ENCODE data around the gene LRRC4C.

The LRRC4C gene

DNA sequence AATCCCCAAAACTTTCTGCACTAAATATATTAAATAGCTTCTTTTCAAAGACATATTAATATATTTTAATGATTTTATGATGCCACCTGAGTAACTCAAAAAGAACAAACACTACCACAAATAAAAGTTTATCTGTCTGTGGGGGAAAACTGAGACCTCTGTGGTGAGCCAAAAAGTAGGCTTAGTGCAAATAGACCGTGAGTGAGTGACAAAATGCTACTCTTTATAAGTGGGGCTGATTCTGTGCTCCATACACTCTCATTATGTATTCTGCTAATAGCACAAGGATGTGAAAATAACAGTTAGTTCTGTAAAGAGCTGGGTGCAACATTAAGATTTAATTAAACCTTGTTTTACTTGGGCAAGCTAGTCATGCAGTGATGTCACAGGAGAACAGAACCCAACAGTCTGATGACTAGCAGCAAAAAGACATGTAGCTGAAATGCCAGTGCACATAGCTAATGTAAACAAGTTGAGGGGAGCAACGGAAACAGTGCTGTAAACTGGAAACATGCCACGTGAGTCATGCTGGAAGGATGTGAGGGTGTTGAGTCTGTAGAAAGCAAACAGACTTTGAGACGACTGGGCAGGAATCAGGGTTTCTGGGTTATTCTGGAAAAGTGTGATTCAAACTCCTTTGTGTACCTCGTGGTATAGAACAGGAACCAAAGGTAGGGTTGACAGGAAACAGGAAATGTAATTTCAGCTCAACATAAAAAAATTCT is 1130.4 kb downstream of the LRRC4C start:
- no peak for DNase-seq

DNA sequence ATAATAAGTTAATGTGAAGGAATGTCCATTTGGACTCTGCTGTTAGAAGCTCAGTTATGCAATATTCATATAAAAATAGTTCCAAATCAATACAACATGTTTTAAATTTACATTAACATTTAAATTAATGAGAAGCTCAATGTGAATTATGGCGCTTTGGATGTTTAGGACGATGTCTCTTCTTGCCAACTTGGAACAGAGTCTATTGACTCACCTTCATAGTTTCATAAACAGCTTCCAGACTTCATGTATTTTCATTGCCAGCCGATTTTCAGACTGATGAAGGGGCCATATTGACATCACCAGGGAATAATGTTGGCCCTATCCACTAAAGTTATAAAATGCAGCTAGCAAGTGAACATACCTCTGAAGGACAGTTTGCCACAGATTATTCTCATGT is 1136.2 kb downstream of the LRRC4C start:
- DNase-seq: no peak

DNA sequence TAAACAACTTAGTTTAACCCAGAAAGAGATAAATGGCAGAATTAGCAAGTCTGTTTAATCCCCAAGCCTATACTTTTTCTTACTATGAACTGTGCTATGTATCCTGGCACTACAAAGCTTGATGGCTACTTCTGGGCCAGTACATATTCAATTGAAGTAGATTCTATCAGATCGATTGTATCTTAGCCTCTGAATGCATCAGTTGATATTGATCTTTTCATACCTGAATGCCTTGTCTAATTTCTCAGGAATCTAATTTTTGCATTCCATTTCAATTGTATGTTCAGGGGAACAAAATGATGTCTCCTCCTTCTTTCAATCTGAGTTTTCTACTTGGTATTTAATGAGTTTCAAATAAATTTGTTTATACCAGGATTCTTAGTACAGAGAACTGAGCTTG is 1137.9 kb downstream of the LRRC4C start:
- DNase-seq: no peak

DNA sequence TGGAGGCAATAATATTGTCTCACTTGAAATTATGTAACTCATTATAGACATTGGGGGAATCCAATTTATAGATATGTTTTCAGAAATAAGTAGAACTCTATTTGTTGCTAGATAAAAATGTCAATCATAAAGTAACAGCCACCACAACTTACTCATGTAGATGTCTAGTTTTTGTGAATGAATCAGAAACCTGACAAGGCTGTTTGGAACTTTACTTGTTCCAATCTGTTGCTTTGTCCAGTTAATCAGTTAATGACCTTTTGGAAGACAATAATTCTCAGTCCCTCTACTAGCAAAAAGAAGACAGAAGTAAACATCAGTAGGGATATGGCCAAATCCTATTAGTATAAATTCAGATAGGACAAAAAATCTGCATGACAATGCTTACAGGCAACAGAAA is 1143.3 kb downstream of the LRRC4C start:
- no peak for DNase-seq

DNA sequence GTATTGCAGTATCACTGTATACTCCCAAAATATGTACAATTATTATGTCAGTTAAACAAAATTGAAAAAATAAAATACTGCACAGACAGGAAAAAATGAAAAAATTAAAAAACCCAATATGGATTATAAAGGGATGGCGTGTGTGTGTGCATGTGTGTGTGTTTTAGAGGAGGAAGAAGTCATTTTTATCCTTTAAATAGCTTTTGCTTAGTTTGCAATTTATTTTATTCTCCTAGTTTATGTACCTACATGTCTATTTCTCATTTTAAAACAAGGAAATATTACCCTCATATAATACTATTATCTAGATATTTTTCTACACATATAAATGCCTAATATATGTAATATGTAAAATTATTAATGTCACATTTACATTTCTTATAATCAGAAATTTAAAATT is 1144.3 kb downstream of the LRRC4C start:
- DNase-seq: no peak

DNA sequence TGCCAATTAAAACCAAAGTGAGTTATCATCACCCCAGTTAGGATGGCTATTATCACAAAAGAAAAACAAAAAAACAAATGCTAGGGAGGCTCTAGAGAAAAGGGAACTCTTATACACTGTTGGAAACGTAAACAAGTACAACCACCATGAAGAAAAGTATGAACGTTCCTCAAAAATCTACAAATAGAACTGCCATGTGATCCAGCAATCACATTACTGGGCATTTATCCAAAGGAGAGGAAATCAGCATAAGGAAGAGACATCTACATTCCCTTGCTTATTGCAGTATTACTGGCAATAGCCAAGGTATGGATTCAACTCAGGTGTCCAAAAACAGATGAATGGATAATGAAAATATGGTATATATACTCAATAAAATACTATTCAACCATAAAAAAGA is 1145.1 kb downstream of the LRRC4C start:
- no peak for DNase-seq

DNA sequence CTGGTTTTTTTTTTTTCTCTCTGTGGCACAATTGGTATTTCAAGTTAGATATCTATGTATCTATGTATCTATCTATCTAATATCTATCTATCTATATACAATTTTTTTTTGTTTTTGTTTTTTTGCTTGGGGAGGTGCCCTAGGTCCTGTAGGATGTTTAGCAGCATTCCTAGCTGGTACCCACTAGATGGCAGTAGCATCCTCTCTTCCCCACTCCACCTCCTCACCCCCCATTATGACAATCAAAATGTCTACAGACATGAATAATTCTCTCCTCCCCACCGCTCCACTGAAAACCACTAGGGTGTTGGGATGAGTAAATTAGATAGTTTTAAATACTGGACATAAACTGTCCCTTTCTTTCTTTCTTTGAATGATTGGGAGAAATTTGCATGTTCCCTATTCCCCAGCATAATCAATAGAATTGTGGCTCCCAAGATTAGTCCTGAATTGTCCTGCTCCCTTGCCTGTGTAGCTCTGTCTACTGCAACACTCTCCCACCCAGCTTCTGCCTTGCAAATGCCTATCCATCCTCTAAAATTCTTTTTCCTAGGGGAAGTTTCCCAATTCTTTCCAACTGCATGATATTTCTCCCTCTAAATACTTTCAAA is 1152.4 kb downstream of the LRRC4C start:
- DNase-seq: peak; percentile 12

DNA sequence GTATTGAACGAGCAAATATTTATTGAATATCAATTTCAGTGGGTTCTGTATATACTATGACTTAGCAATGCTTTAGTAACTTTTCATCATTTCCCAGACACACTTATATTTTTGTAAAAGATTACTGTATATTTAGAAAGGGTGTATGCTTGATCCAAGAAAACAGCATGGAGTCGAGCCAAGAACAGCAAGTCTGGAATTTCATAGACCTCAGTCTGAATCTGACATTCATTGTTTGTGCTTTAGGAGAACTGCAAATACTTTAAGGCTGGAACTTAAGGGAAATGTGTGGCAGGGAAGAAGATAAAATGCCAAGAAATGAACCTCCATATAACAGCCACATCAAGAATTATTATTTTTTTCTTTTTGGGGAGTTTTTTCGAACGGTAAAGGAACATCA is 1156.8 kb downstream of the LRRC4C start:
- DNase-seq: no peak

DNA sequence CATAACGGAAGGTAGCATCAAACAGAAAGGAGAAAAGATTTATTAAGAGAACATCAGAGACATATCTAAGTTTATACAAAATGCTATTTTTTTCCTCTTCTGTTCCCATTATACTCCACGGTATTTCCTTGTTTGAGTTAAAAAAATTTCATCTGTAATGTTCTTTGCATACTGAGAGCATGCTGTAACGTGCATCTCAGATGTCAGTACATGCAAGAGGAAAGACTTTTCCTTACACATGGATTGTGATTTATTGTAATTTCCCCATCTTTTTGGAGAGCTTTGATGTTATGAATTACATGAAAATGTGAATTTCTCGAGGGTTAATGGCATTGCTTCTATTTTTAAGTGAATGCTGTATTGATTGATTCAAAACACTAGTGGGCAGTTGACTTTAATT is 1164.0 kb downstream of the LRRC4C start:
- no peak for DNase-seq

DNA sequence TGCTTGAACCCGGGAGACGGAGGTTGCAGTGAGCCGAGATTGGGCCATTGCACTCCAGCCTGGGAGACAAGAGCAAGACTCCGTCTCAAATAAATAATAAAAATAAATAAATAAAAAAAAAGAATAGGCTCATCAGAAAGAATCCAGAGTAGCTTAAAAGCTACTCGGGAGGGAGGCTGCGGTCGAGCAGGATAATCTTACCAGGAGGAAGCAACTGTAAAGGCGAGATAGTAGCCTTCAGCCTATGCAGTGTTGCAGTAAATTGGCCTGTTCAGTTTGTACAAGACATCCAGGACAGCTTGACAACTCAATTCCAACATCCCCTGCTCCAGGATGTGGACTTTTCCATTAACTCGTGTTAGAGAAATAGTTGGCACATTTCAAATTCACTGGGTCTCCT is 1164.7 kb downstream of the LRRC4C start:
- DNase-seq: no peak

DNA sequence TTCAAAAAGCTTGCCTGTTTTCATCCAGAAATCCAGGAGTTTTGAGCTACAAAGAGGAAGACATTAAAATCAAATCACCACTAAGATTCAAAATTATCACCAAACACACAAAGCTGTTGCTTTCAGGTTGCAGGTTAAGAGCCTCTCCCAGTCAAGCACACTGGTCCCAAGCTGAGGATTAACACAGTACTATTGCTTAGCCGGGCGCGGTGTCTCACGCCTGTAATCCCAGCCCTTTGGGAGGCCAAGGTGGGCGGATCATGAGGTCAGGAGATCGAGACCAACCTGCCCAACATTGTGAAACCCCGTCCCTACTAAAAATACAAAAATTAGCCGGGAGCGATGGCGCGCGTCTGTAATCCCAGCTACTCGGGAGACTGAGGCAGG is 1165.1 kb downstream of the LRRC4C start:
- no peak for DNase-seq

DNA sequence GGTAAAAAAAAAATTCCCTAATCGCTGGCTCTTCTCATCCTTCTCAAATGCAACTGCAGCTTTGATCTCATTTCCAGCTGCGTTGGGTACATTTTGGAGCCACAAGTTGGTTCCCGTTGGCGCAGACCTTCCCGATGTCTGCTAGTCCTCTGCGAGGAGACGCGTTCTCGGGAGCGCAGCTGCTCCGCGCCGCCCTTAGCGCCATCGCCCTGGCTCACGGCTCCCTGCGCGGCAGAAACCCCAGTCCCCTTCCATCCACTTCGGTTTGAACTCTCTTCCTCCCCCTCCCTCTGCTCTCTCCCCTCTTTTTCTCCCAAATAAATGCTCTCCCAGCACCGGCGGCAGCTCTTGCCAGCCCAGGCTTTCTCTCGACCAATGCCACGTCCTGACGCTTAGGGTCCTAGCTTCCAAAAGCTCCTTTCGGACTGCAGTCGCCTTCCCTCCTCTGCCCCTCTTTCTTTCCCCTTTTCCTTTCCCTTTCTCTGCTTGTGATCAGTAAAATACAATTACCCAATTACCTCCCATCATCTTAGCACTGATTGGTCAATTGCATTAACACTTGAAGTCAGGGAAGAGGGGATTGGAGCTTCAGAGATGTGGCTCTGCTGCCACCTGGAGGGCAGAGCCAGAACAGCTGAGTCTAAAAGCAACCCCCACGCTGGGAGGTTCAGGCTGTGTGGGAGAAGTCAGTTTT is 1165.7 kb downstream of the LRRC4C start:
- peak; percentile 95 for DNase-seq

DNA sequence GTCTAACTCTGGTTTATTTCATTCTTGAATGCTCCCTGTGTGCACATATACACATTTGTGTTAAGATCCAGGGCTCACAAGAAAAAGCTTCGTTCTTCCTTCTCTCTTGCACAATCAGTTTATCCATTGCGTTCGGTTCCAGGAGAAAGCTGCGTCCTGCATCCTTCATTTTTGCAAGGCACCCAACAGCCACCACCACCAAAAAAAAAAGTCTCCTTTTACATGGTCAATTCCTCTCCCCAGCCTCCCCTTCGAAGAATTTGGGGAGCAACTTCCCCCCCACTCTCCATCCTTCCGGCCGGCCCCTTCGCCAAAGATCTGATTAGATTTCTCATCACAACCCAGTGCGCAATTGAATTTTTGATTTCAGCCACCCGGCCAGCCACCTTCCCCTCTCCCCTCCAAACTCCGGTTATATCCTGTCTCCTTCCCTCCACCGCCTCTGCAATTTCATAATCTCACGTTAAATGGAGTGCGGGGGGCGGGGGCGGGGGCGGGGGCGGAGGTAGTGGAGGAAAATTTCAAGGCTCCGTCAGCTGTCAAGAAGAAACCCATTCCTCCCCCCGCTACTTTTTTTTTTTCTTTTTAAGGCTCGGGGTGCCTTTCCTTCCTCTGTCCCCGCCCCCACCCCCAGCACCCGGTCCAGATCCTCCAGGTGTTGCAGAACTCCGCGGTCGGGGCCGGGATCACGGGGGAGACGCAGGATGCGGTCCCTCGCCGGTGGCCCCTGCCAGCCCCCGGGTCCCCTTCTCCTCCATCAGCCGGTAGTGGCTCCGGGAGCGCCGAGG is 1166.5 kb downstream of the LRRC4C start:
- DNase-seq: peak; percentile 46

DNA sequence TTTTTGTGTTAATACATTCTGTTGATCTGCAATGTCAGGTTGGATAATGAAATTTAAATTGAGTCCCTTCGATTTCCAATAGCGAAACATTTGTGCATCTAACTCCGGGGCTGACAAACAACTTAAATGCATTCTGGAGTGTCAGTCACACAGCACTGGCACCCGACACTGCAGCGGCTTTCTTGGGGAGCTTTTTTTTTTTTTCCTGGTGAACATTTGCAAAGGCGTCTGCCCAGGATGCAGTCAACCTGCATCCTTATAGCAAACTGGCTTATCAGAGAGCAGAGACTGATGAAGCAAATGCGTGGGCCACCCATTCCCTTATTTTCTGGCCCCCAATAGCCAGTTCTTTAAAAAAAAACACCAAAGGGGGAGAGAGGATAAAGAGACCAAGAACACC is 1167.7 kb downstream of the LRRC4C start:
- DNase-seq: no peak

DNA sequence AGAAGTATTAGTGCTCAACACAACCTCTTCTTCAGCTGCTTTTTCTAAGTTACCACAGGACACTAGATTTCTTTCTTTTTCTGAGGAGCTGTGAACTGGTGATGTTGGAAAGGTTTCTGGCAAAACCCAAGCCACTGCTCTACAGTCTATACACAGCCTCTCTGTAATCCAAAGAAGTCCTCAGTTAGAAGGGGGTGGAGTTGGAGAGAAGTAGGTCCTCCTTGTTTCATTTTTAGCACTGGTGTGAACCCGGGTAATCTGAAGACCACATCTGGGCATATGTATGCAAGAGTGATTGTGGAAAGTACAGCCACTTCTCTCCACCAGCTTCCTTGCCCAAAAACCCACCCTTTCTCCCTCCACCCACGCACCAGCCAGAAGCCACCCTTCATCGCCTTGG is 1168.1 kb downstream of the LRRC4C start:
- no peak for DNase-seq

DNA sequence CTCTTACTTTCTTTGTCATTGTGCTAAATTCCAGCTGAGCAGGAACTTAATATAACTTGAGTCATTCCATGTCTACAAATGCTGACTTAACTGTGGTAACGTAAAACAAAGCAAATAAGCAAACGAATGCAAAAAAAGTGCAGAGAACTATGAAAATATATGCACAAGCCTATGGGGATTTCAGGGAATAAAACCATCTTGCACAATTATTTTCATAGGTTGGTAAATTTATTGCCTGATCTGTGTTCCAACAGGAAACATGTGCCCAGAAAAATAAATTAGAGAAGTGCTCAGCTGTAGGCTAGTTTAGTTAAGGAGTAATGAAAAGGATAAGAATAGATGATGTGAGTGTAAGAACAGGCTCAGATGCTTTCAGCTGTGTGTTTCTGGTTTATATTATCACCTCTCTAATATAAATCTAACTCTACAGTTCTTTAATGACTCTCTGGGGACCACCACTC is 1169.3 kb downstream of the LRRC4C start:
- DNase-seq: no peak

DNA sequence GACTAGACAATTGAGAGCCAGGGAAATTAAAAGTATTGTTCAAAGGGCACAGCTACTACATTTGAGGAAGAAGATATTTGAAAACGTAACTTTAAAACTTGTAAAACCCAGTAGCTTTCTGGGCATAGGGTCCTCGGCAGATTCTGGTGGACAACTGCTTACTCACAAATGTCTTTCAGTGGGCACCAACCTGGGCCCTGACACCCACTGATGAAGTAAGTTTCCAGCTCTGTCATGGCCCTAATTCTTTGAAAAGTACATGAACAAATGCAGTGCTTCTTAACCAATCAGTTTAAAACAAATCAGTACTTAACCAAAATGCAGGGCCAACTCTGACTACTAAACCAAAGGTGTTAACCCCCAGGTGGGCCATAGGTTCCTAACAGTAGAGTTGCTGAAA is 1170.1 kb downstream of the LRRC4C start:
- DNase-seq: no peak

DNA sequence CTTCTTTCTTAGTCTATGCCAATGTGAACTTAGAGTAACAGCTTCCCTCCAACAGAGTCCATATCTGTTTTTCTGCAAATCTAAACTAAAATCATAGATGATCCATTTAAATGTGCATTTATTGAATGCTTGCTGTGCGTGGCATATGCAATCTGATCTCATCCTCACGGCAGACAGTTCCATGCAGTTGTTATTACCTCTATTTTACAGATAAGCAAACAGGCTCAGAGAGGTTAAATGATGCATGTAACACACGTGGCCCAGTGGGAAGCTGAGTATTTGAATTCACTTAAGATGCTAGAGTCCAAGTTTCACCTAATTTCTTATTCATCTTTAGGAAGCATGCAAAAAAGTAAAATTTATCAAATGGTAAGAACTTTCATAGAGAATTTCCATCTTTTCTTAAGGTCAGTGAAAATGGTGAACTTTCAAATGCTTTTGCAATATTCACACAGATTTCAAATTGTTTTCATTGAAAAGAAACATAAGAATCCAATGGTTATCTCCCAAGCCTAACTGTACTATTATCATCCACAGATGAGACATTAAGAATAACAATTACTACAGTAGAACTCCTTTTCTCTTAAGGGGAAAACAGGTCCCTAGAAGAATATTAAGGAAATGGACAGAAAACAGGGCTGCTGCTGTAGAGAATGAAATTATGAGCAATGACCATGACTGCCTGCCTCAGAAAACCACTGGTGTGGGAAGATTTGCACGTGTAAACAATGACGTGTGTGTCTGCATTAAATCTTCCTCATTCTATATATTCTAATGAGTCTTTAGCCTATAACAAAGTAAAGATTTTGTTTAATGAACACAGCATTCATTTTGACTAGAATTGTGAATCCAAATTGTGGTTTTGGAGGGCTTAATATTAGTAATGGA is 1171.3 kb downstream of the LRRC4C start:
- no peak for DNase-seq

DNA sequence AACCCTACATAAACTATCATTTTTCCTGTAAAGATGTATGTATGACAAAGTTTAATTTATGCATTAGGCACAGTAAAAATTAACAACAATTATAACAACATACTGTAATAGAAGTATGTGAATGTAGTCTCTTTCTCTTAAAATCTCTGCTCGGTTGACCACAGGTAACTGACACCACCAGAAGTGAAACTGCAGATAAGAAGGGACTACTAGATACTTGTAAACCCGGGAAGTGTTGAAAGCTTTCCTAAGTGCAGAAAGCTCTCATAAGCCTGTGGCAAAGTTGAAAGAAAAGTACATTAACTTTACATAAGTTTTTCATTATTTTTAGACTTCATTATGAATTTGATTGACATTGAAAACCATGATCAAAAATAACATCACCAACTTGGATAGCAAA is 1173.3 kb downstream of the LRRC4C start:
- no peak for DNase-seq

DNA sequence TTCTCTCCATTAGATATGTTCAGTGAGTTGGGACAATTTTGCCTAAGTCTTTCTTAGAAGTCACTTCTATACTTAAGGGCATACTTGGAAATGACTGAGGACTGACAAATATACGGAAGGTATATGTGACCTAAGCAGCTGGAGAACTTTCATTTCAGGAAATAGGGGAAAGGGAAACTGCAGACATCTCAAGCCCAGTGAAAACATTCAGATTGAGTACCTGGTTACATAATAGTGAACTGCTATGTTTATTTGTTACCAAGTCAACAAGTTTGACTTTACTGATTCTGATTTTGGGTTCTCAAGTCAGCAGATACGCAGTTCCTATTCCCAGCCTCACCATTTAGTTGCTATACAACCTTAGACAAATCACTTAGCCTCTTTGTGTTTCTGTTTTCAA is 1173.9 kb downstream of the LRRC4C start:
- DNase-seq: no peak

DNA sequence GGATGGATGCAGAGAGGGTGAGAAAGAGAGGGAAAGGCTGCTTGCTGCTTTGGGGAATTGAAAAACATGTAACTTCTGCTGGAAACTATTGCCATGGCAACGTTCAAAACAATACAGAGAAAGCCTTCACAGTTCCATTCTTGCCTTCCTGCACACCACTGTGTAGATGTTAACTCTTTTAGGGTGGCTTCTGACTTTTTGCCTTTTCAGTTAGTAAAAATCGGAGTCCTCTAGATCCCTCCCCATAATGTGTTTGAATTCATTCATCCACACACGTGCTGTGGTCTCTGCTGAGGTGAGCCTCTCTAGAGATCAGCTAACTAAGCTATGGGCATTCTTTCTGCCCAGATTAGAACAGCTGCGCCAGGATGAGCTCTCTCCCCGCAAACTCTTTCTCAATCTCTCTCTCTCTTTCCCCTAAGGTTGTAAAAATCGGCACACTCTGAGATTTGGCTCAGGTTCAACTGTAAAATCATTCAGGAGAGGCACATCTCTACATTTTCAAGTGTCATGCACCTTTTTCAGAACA is 1178.3 kb downstream of the LRRC4C start:
- DNase-seq: peak; percentile 75
